Keratinocyte (primary cell): Measurements from ENCODE around the gene KIF25.

Experiments
- CTCF ChIP-seq, 3 experiments: IDR thresholded peaks in 1 of 3; conservative IDR thresholded peaks in 1 of 3; optimal IDR thresholded peaks in 1 of 3; 2 replicates in 2 of 3; 3 replicates in 1 of 3; pipeline versions ENCODE3 to v1.5.1; 2011; ENCODE audit warnings: low read length in 3 of 3, mild to moderate bottlenecking in 3 of 3, moderate library complexity in 2 of 3, control low read depth in 1 of 3, inconsistent platforms in 1 of 3; ENCODE audit not compliant: insufficient read depth in 2 of 3; ENCODE audit errors: extremely low read depth in 1 of 3
- EZH2 ChIP-seq: IDR thresholded peaks from one replicate; pipeline ENCODE4 v1.6.1; 2012; ENCODE audit warnings: inconsistent platforms, mild to moderate bottlenecking, low read length, moderate library complexity

- TF ChIP-seq CTCF (optimal IDR thresholded peaks at IDR 0.05 in 1 of 3, IDR thresholded peaks at IDR 0.05 in 1 of 3, conservative IDR thresholded peaks at IDR 0.05 in 1 of 3; ENCODE audit: extremely low read depth in 1 of 3, insufficient read depth in 2 of 3, low read length in 3 of 3): no peak
- TF ChIP-seq EZH2: no peak
Observed at GRCh38 chr6:167956491-167956890, 41.0 kb upstream of the KIF25 start.
